Measurements from ENCODE around the gene ACBD6. TPM values are rescaled to one million over a fixed set of nuclear protein-coding genes. Genes with fewer than 3 reads are reported as not detected.

ACBD6 gene
- total and polyA plus RNA-seq, 4 donors: 34.9 to 76.1 (median 68.3) TPM

- WGBS (ENCODE audit: insufficient coverage): 81% methylated on average over 3 of the region's 4 CpGs
- H3K27ac ChIP-seq (ENCODE audit: low read depth, low read length): no peak overlapping the region
- peaks cover 5% of the 10 kb centered on the region for H3K4me1 ChIP-seq (ENCODE audit: control insufficient read depth, insufficient read depth, low read length)
- H3K36me3 ChIP-seq (ENCODE audit: control insufficient read depth, insufficient read depth, low read length): no peaks in the 10 kb centered on the region
- no peak overlapping the region for H3K4me3 ChIP-seq (ENCODE audit: low read depth, low read length)
- peaks cover 26% of the 10 kb centered on the region for H3K27me3 ChIP-seq (ENCODE audit: control insufficient read depth, insufficient read depth, low read length)
- no peaks in the 10 kb centered on the region for H3K9me3 ChIP-seq (ENCODE audit: control insufficient read depth, insufficient read depth, low read length)
- no peak for DNase-seq (ENCODE audit: low read depth in 4 of 6, low spot score in 6 of 6)
Observed at GRCh38 chr1:180247580-180247979, 254.8 kb downstream of the ACBD6 start.

GRCh38 chr1:180247061-180247460 lies 255.3 kb downstream of the ACBD6 start:
- 92% methylated on average over 2 of the region's 3 CpGs for WGBS (ENCODE audit: insufficient coverage)
- no peaks in the 10 kb centered on the region for H3K36me3 ChIP-seq (ENCODE audit: control insufficient read depth, insufficient read depth, low read length)
- H3K27ac ChIP-seq (ENCODE audit: low read depth, low read length): no peak overlapping the region
- H3K4me1 ChIP-seq (ENCODE audit: control insufficient read depth, insufficient read depth, low read length): peaks cover 5% of the 10 kb centered on the region
- no peaks in the 10 kb centered on the region for H3K9me3 ChIP-seq (ENCODE audit: control insufficient read depth, insufficient read depth, low read length)
- no peak overlapping the region for H3K4me3 ChIP-seq (ENCODE audit: low read depth, low read length)
- no peak for DNase-seq (ENCODE audit: low read depth in 4 of 6, low spot score in 6 of 6)
- peaks cover 31% of the 10 kb centered on the region for H3K27me3 ChIP-seq (ENCODE audit: control insufficient read depth, insufficient read depth, low read length)

- no peaks in the 10 kb centered on the region for H3K9me3 ChIP-seq (ENCODE audit: control insufficient read depth, insufficient read depth, low read length)
- H3K27me3 ChIP-seq (ENCODE audit: control insufficient read depth, insufficient read depth, low read length): peaks cover 36% of the 10 kb centered on the region
- H3K4me3 ChIP-seq (ENCODE audit: low read depth, low read length): no peak overlapping the region
- H3K27ac ChIP-seq (ENCODE audit: low read depth, low read length): no peak overlapping the region
- WGBS (ENCODE audit: insufficient coverage): 90% methylated on average over 3 of the region's 5 CpGs
- H3K36me3 ChIP-seq (ENCODE audit: control insufficient read depth, insufficient read depth, low read length): no peaks in the 10 kb centered on the region
- peaks cover 5% of the 10 kb centered on the region for H3K4me1 ChIP-seq (ENCODE audit: control insufficient read depth, insufficient read depth, low read length)
- no peak for DNase-seq (ENCODE audit: low read depth in 4 of 6, low spot score in 6 of 6)
Observed at GRCh38 chr1:180246579-180246978, 255.8 kb downstream of the ACBD6 start.

GRCh38 chr1:180244840-180245239 lies 257.5 kb downstream of the ACBD6 start:
- H3K27me3 ChIP-seq (ENCODE audit: control insufficient read depth, insufficient read depth, low read length): peaks cover 51% of the 10 kb centered on the region

GRCh38 chr1:180243517-180244221 lies 258.7 kb downstream of the ACBD6 start:
- Histone ChIP-seq H3K9me3 (ENCODE audit: control insufficient read depth, insufficient read depth, low read length) (no peaks in the 10 kb centered on the region), H3K27me3 (ENCODE audit: control insufficient read depth, insufficient read depth, low read length) (peaks cover 63% of the 10 kb centered on the region), H3K27ac (ENCODE audit: low read depth, low read length) (no peak overlapping the region), H3K36me3 (ENCODE audit: control insufficient read depth, insufficient read depth, low read length) (no peaks in the 10 kb centered on the region), H3K4me1 (ENCODE audit: control insufficient read depth, insufficient read depth, low read length) (peaks cover 5% of the 10 kb centered on the region), H3K4me3 (ENCODE audit: low read depth, low read length) (no peak overlapping the region)
- WGBS (ENCODE audit: insufficient coverage): 100% methylated on average over 1 of the region's 11 CpGs
- no peak for DNase-seq (ENCODE audit: low read depth in 4 of 6, low spot score in 6 of 6)

More at GRCh38 chr1:180244840-180245239, 257.5 kb downstream of the ACBD6 start:
- H3K9me3 ChIP-seq (ENCODE audit: control insufficient read depth, insufficient read depth, low read length): no peaks in the 10 kb centered on the region
- H3K36me3 ChIP-seq (ENCODE audit: control insufficient read depth, insufficient read depth, low read length): no peaks in the 10 kb centered on the region
- H3K4me1 ChIP-seq (ENCODE audit: control insufficient read depth, insufficient read depth, low read length): peaks cover 5% of the 10 kb centered on the region
- WGBS (ENCODE audit: insufficient coverage): 54% methylated on average over 6 of the region's 6 CpGs
- DNase-seq (ENCODE audit: low read depth in 4 of 6, low spot score in 6 of 6): no peak
- no peak overlapping the region for H3K4me3 ChIP-seq (ENCODE audit: low read depth, low read length)
- no peak overlapping the region for H3K27ac ChIP-seq (ENCODE audit: low read depth, low read length)

GRCh38 chr1:180241716-180242544 lies 260.4 kb downstream of the ACBD6 start:
- H3K4me1 ChIP-seq (ENCODE audit: control insufficient read depth, insufficient read depth, low read length): no peaks in the 10 kb centered on the region
- H3K27ac ChIP-seq (ENCODE audit: low read depth, low read length): no peak overlapping the region
- no peak for DNase-seq (ENCODE audit: low read depth in 4 of 6, low spot score in 6 of 6)
- 96% methylated on average over 7 of the region's 8 CpGs for WGBS (ENCODE audit: insufficient coverage)
- no peaks in the 10 kb centered on the region for H3K36me3 ChIP-seq (ENCODE audit: control insufficient read depth, insufficient read depth, low read length)
- H3K27me3 ChIP-seq (ENCODE audit: control insufficient read depth, insufficient read depth, low read length): peaks cover 79% of the 10 kb centered on the region
- no peaks in the 10 kb centered on the region for H3K9me3 ChIP-seq (ENCODE audit: control insufficient read depth, insufficient read depth, low read length)
- H3K4me3 ChIP-seq (ENCODE audit: low read depth, low read length): no peak overlapping the region

- Histone ChIP-seq H3K4me1 (ENCODE audit: control insufficient read depth, insufficient read depth, low read length) (peaks cover 20% of the 10 kb centered on the region), H3K27ac (ENCODE audit: low read depth, low read length) (no peak overlapping the region), H3K4me3 (ENCODE audit: low read depth, low read length) (no peak overlapping the region), H3K9me3 (ENCODE audit: control insufficient read depth, insufficient read depth, low read length) (no peaks in the 10 kb centered on the region), H3K27me3 (ENCODE audit: control insufficient read depth, insufficient read depth, low read length) (peaks cover 95% of the 10 kb centered on the region), H3K36me3 (ENCODE audit: control insufficient read depth, insufficient read depth, low read length) (no peaks in the 10 kb centered on the region)
- DNase-seq (ENCODE audit: low read depth in 4 of 6, low spot score in 6 of 6): peak in 2 of 6 donors; percentile 15 to 22
- 15% methylated on average over 8 of the region's 10 CpGs for WGBS (ENCODE audit: insufficient coverage)
Observed at GRCh38 chr1:180239145-180240096, 263.0 kb downstream of the ACBD6 start.

- no peak overlapping the region for H3K27ac ChIP-seq (ENCODE audit: low read depth, low read length)
- H3K36me3 ChIP-seq (ENCODE audit: control insufficient read depth, insufficient read depth, low read length): no peaks in the 10 kb centered on the region
- DNase-seq (ENCODE audit: low read depth in 4 of 6, low spot score in 6 of 6): peak in 1 of 6 donors; percentile 25
- peaks cover 24% of the 10 kb centered on the region for H3K4me1 ChIP-seq (ENCODE audit: control insufficient read depth, insufficient read depth, low read length)
- no peak overlapping the region for H3K4me3 ChIP-seq (ENCODE audit: low read depth, low read length)
- H3K27me3 ChIP-seq (ENCODE audit: control insufficient read depth, insufficient read depth, low read length): peaks cover 96% of the 10 kb centered on the region
- WGBS (ENCODE audit: insufficient coverage): 15% methylated on average over 6 of the region's 7 CpGs
- H3K9me3 ChIP-seq (ENCODE audit: control insufficient read depth, insufficient read depth, low read length): no peaks in the 10 kb centered on the region
Observed at GRCh38 chr1:180238675-180239074, 263.7 kb downstream of the ACBD6 start.
